K562 (cell line): ENCODE data around the gene MICAL1. TPM values are rescaled to one million over a fixed set of nuclear protein-coding genes. Genes with fewer than 3 reads are reported as not detected.

ENCODE experiments used
- BRCA1 ChIP-seq, 2 experiments: fragments of 450-650 bp in 1 of 2; sonication (generic) in 1 of 2; formaldehyde crosslinking in 1 of 2; IDR thresholded peaks; 2 replicates each; pipeline versions ENCODE4 v1.5.0 to v1.6.1; 2017 to 2020; ENCODE audit warnings: mild to moderate bottlenecking in 1 of 2, missing genetic modification reagents in 1 of 2
- CUX1 ChIP-seq: fragments of 200-800 bp; sonication (Bioruptor generic); IDR thresholded peaks from 2 replicates; pipeline ENCODE4 v1.6.1; 2016; ENCODE audit warnings: missing genetic modification characterization, missing compliant biosample characterization
- HDAC1 ChIP-seq, 2 experiments: fragments of 450-650 bp; IDR thresholded peaks; 2 replicates each; pipeline ENCODE4 v1.6.1; 2016 to 2017; ENCODE audit warnings: inconsistent platforms in 1 of 2, mild to moderate bottlenecking in 1 of 2, moderate library complexity in 1 of 2
- MAZ ChIP-seq, 2 experiments: fragments of 450-650 bp in 1 of 2; sonication (generic) in 1 of 2; formaldehyde crosslinking; IDR thresholded peaks in 1 of 2; conservative IDR thresholded peaks in 1 of 2; 2 replicates each; pipeline versions ENCODE4 v1.4.0 to v1.5.0; 2020; ENCODE audit warnings: mild to moderate bottlenecking in 1 of 2, missing genetic modification reagents in 1 of 2
- POLR2G ChIP-seq: fragments of 200-400 bp; formaldehyde crosslinking; IDR thresholded peaks from 2 replicates; pipeline ENCODE4 v1.6.1; 2017; ENCODE audit warnings: low read depth, mild to moderate bottlenecking, antibody characterized with exemption, low read length, moderate library complexity
- PTRF ChIP-seq: fragments of 450-650 bp; IDR thresholded peaks from 2 replicates; pipeline ENCODE4 v1.6.1; 2016; ENCODE audit warnings: mild to moderate bottlenecking, missing genetic modification characterization, missing compliant biosample characterization
- RBBP5 ChIP-seq: fragments of 200-600 bp; sonication (generic); IDR thresholded peaks from 2 replicates; pipeline ENCODE4 v1.6.1; 2012; ENCODE audit warnings: borderline replicate concordance, mild to moderate bottlenecking, low read length, control low read depth, inconsistent platforms; ENCODE audit not compliant: insufficient read depth, poor library complexity, severe bottlenecking
- RBM15 ChIP-seq: fragments of 200-400 bp; formaldehyde crosslinking; IDR thresholded peaks from 2 replicates; pipeline ENCODE4 v1.6.1; 2018; ENCODE audit warnings: mild to moderate bottlenecking, low read length, moderate library complexity; ENCODE audit not compliant: insufficient read depth
- SIN3B ChIP-seq: fragments of 450-650 bp; IDR thresholded peaks from 2 replicates; pipeline ENCODE4 v1.6.1; 2017; ENCODE audit warnings: low read depth, mild to moderate bottlenecking, moderate library complexity
- SP1 ChIP-seq: sonication (generic); formaldehyde crosslinking; IDR thresholded peaks from 2 replicates; pipeline ENCODE4 v1.8.1; 2022; ENCODE audit warnings: mild to moderate bottlenecking, missing genetic modification reagents
- TFAP4 ChIP-seq: sonication (generic); formaldehyde crosslinking; IDR thresholded peaks from 2 replicates; pipeline ENCODE4 v1.8.0; 2022; ENCODE audit warnings: missing genetic modification reagents, mild to moderate bottlenecking, moderate library complexity, borderline replicate concordance
- THAP12 ChIP-seq: fragments of 250-450 bp; sonication (Bioruptor Pico); IDR thresholded peaks from 2 replicates; pipeline ENCODE4 v1.9.0; 2021; ENCODE audit warnings: mild to moderate bottlenecking, inconsistent platforms
- YY1 ChIP-seq, 3 experiments: IDR thresholded peaks; 2 replicates each; pipeline ENCODE4 v1.6.1; 2011; ENCODE audit warnings: low read length in 2 of 3, mild to moderate bottlenecking in 2 of 3, moderate library complexity in 2 of 3, borderline replicate concordance in 1 of 3, control low read depth in 1 of 3, low read depth in 1 of 3; ENCODE audit not compliant: insufficient read depth in 3 of 3, insufficient replicate concordance in 2 of 3, control insufficient read depth in 1 of 3, insufficient read length in 1 of 3; ENCODE audit errors: extremely low read depth in 1 of 3
- ZNF507 ChIP-seq: conservative IDR thresholded peaks from 2 replicates; pipeline ENCODE4 v1.6.1; 2017; ENCODE audit warnings: missing genetic modification characterization, missing compliant biosample characterization
- ZNF695 ChIP-seq: fragments of 450-650 bp; formaldehyde crosslinking; IDR thresholded peaks from 2 replicates; pipeline ENCODE4 v1.4.0; 2020; ENCODE audit warnings: mild to moderate bottlenecking, moderate library complexity
- polyA plus RNA-seq, 8 experiments: library from polyadenylated mRNA; depleted of rRNA in 4 of 8; stranded (reverse) in 5 of 8; unstranded in 3 of 8; fragments of >200 nt; fragmentation: Nextera tagmentation in 2 of 8; fragmentation: Illumina TruSeq in 1 of 8; extraction: Ambion mirVana in 2 of 8; extraction: Trizol in 1 of 8; gene quantifications; 2 replicates each; pipeline versions ENCODE4 v1.2.1 to v1.2.3, GENCODE V29; 2011 to 2014; ENCODE audit warnings: inconsistent platforms in 1 of 8, missing spikeins in 1 of 8
- total RNA-seq, 7 experiments: library from RNA; depleted of rRNA in 6 of 7; stranded (reverse); fragments of >200 nt in 6 of 7; fragmentation: Illumina TruSeq in 2 of 7; extraction: Trizol in 2 of 7; gene quantifications; 2 replicates each; pipeline versions ENCODE4 v1.2.1 to v1.2.3, GENCODE V29; 2011 to 2021; ENCODE audit warnings: low replicate concordance in 1 of 7

The MICAL1 gene
- total and polyA plus RNA-seq, 9 of the 15 experiments (the other 6 are each of a cell fraction or from before 2014, with no cell fraction given), result 0.07 to 15.2 (median 7.0) TPM

- TF ChIP-seq POLR2G, result peak; percentile 91
- TF ChIP-seq ZNF695 (CRISPR knock-in tag), result no peak
- peak; percentile 45; the same call in 1 of the 2 replicates for TF ChIP-seq THAP12 (CRISPR knock-in tag)
- TF ChIP-seq ZNF507, result no peak
- peak; percentile 53; the same call in 1 of the 2 replicates for TF ChIP-seq SP1
- TF ChIP-seq RBM15, result no peak
- TF ChIP-seq MAZ (CRISPR knock-in tag; conservative IDR thresholded peaks at IDR 0.05 in 1 of 2, IDR thresholded peaks at IDR 0.05 in 1 of 2), result peak; percentile 95 to 96
- TF ChIP-seq TFAP4 (CRISPR knock-in tag), result peak; percentile 53; the same call in 1 of the 2 replicates
- TF ChIP-seq HDAC1 (IDR thresholded peaks at IDR 0.05), result peak in 1 of 2 experiments; percentile 59; a peak in 1 of 4 replicates
- TF ChIP-seq CUX1 (CRISPR knock-in tag), result no peak
- no peak for TF ChIP-seq BRCA1 (IDR thresholded peaks at IDR 0.05)
- no peak for TF ChIP-seq BRCA1 (CRISPR knock-in tag; IDR thresholded peaks at IDR 0.05)
- no peak for TF ChIP-seq PTRF
- TF ChIP-seq SIN3B, result peak; percentile 41; the same call in 1 of the 2 replicates
- peak in 2 of 3 experiments; percentile 61 to 63 for TF ChIP-seq YY1 (IDR thresholded peaks at IDR 0.05; ENCODE audit: borderline replicate concordance in 1 of 3, control insufficient read depth in 1 of 3, extremely low read depth in 1 of 3, insufficient read depth in 3 of 3, insufficient read length in 1 of 3, insufficient replicate concordance in 2 of 3, low read depth in 1 of 3, low read length in 2 of 3)
- peak; percentile 37 for TF ChIP-seq RBBP5
Observed at GRCh38 chr6:109482905-109483734, 27.5 kb upstream of the MICAL1 start, which contains the start of gene ZBTB24 (continued).
